ENCODE data around the gene CISH. TPM values are rescaled to one million over a fixed set of nuclear protein-coding genes. Genes with fewer than 3 reads are reported as not detected.

CISH gene
- total and polyA plus RNA-seq, 10 of the 15 experiments (the other 5 are each of a cell fraction or from before 2014, with no cell fraction given) = 0.21 to 4.4 (median 1.8) TPM

DNA sequence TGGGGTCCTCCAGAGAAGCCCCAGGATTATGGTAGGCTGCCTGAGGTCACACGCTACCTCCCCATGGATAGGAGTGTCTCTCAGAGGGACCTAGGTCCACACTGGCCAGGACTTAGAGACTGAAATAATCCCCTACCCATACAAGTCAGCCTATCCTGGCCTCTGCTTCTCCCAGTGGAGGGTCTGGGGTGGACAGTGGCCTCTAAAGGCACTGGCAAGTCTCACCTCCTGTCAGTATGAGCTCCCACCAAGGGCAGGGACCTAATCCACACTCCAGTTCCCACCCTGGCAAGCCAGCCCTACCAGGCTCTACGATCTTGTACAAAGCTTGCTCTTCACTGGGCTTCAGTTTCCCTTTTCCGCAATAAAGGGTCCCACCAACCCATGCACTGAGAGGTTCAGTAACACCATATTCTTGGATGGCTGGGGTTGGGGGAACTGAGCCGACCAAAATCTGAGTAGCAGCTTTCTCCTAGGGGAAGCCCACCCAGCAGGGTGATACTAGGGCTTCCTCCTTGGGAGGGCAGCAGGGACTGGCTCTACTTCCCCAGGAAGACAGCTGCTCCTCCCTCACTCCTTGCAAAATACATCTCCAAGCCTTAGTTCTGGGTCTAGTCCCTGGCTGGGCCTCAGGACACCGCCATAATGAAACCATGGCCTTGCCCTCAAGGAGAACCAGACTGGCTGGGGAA is 2.4 kb downstream of the CISH start:
- Histone ChIP-seq H3K4me3 (no peak overlapping the region), H3K27me3 (replicated peaks in 1 of 2; ENCODE audit: control insufficient read depth in 2 of 2, insufficient read depth in 2 of 2, low read length in 1 of 2) (no peaks in the 10 kb centered on the region), H3K9ac (ENCODE audit: control insufficient read depth, insufficient read depth, low read length) (no peak overlapping the region), H2AFZ (ENCODE audit: control insufficient read depth, low read depth, low read length) (no peak overlapping the region), H3K36me3 (ENCODE audit: control insufficient read depth in 2 of 2, insufficient read depth in 2 of 2, low read length in 1 of 2) (no peaks in the 10 kb centered on the region), H3K4me2 (ENCODE audit: control insufficient read depth, insufficient read depth) (no peak overlapping the region), H3K79me2 (ENCODE audit: control insufficient read depth, insufficient read depth, low read length) (no peaks in the 10 kb centered on the region), H3K4me1 (ENCODE audit: control insufficient read depth, insufficient read depth, low read length) (peaks cover 21% of the 10 kb centered on the region), H4K20me1 (ENCODE audit: control insufficient read depth, insufficient read depth) (no peaks in the 10 kb centered on the region), H3K27ac (ENCODE audit: control insufficient read depth, insufficient read depth) (no peak overlapping the region), H3K9me3 (replicated peaks; ENCODE audit: control insufficient read depth, insufficient read depth, low read length) (no peaks in the 10 kb centered on the region)
- intact Hi-C loops (cut with micrococcal nuclease; ENCODE audit: unreplicated experiment) (no loop called here), in situ Hi-C loops (cut with MboI) (loop anchor here (25.0 kb wide), 1 partner anchor 1078 kb away; no protein-coding TSS in a partner anchor)
- FAIRE-seq (no peak), DNase-seq (ENCODE audit: low read depth, low spot score) (no peak), ATAC-seq (no peak)
- 44% methylated on average over 5 of the region's 5 CpGs for WGBS (ENCODE audit: insufficient coverage, insufficient replicate concordance, low lambda C conversion rate, missing lambda C conversion rate)
- ChIA-PET RAD21 (ENCODE audit: unreplicated experiment) (interaction anchor here (1.1 to 12.9 kb wide), 4 partner anchors 7 to 42 kb away, joined by 3 to 244 read pairs (median 75); partner anchors contain the start of genes C3orf18 and HEMK1), POLR2A (interaction anchor here (0.9 to 5.0 kb wide), 2 partner anchors 20 to 42 kb away, joined by 3 to 54 read pairs; partner anchors contain the start of gene C3orf18), SMC1A (ENCODE audit: uncharacterized antibody, unreplicated experiment) (interaction anchor here (0.6 to 11.4 kb wide), 7 partner anchors 8 to 255 kb away, joined by 3 to 186 read pairs (median 5); partner anchors contain the start of gene HEMK1), CTCF (interaction anchor here (0.9 to 13.9 kb wide), 6 partner anchors 8 to 317 kb away, joined by 3 to 410 read pairs (median 10); partner anchors contain the start of genes HEMK1 and IFRD2)
- TF ChIP-seq TARDBP (IDR thresholded peaks at IDR 0.05; ENCODE audit: borderline replicate concordance) (no peak), JUND (IDR thresholded peaks at IDR 0.05; ENCODE audit: low read depth, low read length) (no peak), CBX3 (IDR thresholded peaks at IDR 0.05; ENCODE audit: borderline replicate concordance, low read depth) (no peak), CREM (IDR thresholded peaks at IDR 0.05; ENCODE audit: low read depth) (no peak), SMAD1 (IDR thresholded peaks at IDR 0.05; ENCODE audit: low read depth, partially characterized antibody) (no peak), NFYA (IDR thresholded peaks at IDR 0.05; ENCODE audit: borderline replicate concordance, low read depth, low read length) (no peak), MEF2A (IDR thresholded peaks at IDR 0.05; ENCODE audit: insufficient read depth, low read depth, low read length) (no peak), YY1 (IDR thresholded peaks at IDR 0.05; ENCODE audit: low read depth, low read length) (no peak), RAD21 (IDR thresholded peaks at IDR 0.05; ENCODE audit: insufficient read depth, low read depth, low read length) (no peak), HCFC1 (IDR thresholded peaks at IDR 0.05; ENCODE audit: low read length) (no peak), ZNF384 (IDR thresholded peaks at IDR 0.05; ENCODE audit: borderline replicate concordance, low read depth, low read length) (no peak), BHLHE40 (IDR thresholded peaks at IDR 0.05; ENCODE audit: borderline replicate concordance in 1 of 2, low read depth in 2 of 2, low read length in 1 of 2) (no peak), CHD4 (IDR thresholded peaks at IDR 0.05) (no peak), RELA (IDR thresholded peaks at IDR 0.05; ENCODE audit: borderline replicate concordance, partially characterized antibody) (no peak), WRNIP1 (IDR thresholded peaks at IDR 0.05; ENCODE audit: borderline replicate concordance, low read depth, low read length) (no peak), TBL1XR1 (IDR thresholded peaks at IDR 0.05; ENCODE audit: low read depth, low read length) (no peak)
- TF ChIP-seq, protein P1, sequence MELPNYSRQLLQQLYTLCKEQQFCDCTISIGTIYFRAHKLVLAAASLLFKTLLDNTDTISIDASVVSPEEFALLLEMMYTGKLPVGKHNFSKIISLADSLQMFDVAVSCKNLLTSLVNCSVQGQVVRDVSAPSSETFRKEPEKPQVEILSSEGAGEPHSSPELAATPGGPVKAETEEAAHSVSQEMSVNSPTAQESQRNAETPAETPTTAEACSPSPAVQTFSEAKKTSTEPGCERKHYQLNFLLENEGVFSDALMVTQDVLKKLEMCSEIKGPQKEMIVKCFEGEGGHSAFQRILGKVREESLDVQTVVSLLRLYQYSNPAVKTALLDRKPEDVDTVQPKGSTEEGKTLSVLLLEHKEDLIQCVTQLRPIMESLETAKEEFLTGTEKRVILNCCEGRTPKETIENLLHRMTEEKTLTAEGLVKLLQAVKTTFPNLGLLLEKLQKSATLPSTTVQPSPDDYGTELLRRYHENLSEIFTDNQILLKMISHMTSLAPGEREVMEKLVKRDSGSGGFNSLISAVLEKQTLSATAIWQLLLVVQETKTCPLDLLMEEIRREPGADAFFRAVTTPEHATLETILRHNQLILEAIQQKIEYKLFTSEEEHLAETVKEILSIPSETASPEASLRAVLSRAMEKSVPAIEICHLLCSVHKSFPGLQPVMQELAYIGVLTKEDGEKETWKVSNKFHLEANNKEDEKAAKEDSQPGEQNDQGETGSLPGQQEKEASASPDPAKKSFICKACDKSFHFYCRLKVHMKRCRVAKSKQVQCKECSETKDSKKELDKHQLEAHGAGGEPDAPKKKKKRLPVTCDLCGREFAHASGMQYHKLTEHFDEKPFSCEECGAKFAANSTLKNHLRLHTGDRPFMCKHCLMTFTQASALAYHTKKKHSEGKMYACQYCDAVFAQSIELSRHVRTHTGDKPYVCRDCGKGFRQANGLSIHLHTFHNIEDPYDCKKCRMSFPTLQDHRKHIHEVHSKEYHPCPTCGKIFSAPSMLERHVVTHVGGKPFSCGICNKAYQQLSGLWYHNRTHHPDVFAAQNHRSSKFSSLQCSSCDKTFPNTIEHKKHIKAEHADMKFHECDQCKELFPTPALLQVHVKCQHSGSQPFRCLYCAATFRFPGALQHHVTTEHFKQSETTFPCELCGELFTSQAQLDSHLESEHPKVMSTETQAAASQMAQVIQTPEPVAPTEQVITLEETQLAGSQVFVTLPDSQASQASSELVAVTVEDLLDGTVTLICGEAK (IDR thresholded peaks at IDR 0.05; ENCODE audit: borderline replicate concordance) = no peak
- TF ChIP-seq, protein P2, sequence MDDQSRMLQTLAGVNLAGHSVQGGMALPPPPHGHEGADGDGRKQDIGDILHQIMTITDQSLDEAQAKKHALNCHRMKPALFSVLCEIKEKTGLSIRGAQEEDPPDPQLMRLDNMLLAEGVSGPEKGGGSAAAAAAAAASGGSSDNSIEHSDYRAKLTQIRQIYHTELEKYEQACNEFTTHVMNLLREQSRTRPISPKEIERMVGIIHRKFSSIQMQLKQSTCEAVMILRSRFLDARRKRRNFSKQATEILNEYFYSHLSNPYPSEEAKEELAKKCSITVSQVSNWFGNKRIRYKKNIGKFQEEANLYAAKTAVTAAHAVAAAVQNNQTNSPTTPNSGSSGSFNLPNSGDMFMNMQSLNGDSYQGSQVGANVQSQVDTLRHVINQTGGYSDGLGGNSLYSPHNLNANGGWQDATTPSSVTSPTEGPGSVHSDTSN (IDR thresholded peaks at IDR 0.05; ENCODE audit: insufficient replicate concordance, low read depth, low read length) = no peak
- no TSS peak for BruUV-seq (replicated peaks)

Data from GM12878 (cell line).